ENCODE results near the gene ZNF827. TPM values are rescaled to one million over a fixed set of nuclear protein-coding genes. Genes with fewer than 3 reads are reported as not detected.

Gene ZNF827
- total RNA-seq, 1 experiment from 2014 or later, result 4.8 TPM

DNA sequence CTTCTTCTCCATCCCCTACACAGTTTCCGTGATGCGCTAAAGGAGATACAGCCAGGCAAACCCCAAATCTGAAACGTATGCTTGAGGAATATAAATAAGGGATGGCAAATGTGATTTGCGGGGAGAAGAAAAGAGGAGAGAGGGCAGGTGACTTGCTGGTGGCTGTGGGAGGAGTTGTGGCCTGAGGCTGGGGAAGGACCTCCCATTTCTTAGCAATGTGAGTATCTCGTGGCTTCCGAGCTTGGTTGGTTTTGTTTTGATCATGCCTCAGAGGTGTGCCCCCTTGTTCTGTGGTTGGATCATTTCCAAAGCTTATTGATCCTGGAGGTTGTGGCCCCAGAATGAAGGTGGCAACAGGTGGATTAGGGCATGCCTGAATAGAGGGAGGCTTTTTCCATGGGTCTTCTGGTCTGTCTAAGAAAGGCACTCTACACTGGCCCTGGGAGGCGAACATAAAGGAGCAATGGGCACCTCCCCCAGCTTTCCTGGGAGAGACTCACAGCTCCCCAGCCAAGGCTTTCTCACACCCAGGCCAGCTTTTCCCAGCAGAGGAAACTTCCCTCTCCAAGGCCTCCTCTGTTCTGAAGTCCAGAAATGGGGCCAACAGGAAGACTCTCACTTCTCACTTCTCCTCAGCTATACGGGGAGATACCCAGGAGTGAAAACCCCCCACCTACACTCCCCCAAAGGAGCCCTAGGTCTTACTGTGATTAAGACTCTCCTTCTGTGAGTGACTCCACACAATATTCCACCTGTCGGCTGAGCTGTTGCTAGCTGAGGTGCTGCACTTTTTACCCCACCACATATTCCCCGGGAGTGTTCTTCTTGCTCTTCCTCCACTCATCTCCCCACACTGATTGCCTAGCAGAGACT is 218.6 kb downstream of the ZNF827 start:
- no peak for DNase-seq (ENCODE audit: low spot score)

DNA sequence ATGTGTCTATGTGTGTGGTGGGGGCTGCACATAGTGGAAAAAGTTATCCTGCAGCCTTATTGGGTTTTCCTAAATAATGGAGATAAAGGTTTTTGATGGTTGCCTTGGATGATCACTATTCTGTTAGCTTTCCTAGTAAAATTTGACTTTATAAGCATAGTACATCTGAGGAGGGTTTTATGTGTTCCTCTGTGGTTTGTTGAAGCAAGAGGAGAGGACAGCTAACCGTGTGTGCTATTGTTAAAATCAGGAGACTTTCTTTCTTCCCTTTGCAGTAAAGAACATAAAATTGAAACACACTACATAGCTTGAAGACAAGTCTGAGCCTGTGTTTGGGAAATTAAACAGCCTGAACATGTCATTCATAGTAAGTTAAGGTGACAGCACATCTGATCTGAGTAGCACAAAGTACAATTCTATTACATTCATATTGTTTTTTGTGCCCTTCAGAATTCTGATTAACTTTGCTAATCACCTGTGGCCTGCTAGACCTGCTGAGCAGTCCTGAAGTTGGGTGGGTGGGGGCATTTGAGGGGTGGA is 221.9 kb downstream of the ZNF827 start:
- no peak for DNase-seq (ENCODE audit: low spot score)

DNA sequence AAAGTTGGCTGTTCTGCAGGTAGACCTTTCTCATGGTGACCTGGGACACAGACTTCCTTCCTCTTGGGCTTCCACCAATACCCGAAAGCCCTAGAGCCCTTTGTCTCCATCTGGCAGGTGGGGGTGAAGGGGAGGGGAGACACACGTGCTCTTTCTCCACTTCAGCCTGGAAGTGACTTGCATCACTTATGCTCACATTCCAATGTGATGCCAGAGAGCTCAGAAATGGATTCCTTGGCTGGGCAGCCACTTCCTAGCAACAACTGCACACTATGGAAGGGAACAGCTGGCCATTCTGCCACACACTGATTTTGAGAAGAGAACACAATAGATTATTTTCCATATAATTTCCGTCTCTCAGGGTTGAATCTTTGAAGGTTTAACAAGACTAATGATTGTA is 222.4 kb downstream of the ZNF827 start:
- no peak for DNase-seq (ENCODE audit: low spot score)

DNA sequence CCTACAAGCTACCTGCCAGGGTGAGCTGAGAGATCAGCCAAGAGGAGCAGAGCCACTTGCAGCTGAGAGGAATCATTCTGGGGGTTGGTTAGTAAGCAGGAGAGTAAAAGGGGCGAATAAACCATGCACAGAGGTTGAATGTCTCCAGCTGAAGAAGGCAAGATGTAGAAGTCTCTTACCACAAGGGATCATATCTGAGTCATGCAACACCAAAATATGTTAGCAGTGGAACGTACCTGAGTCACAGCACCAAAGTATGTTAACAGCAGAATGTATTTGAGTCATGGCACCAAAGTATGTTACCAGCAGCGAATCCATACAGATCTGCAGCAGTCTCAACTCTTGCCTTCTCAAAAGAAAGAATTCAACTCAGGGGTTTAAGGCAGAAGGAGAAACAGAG is 228.8 kb downstream of the ZNF827 start:
- no peak for DNase-seq (ENCODE audit: low spot score)

DNA sequence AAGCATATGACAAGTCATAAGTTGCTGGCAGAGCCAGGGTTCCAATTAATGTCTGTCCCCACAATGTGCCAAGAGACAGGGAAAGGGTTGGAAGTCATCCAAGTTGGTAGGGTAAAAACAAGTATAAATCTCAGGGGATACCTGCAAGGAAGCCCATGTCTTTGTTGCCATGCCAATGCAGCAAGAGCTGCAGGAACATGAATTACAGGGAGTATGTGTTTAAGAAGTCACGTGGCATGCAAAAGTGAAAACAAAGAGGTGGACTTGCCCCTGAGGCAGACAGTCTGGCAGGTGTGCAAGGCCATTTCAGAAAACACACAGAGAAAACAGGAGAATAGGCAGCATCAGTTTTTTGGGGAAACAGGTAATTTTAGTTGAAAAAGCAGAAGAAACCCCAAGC is 229.3 kb downstream of the ZNF827 start:
- DNase-seq (ENCODE audit: low spot score), result no peak

Small RNAs within 50 kb of the gene (small RNA-seq; reads per million reads assigned to genes)
- not detected for gene RF00019

Other genes with a start within 250 kb of the ZNF827 start
- 25.6 and 29.2 TPM in 2 replicates for gene LSM6, start 236.9 kb upstream of the ZNF827 start, total RNA-seq (2014; rRNA removed; shearing (Covaris generic))

Data from HT-29 (cell line).